GM21515 (cell line): ENCODE measurements around the gene C1orf210.

Experiments
- ATAC-seq: cut with Tn5 transposase; IDR thresholded peaks from one replicate; pipeline ENCODE4 v1.9.1; 2021; ENCODE audit not compliant: unreplicated experiment

The C1orf210 gene

GRCh38 chr1:43312663-43313515 is 27.5 kb upstream of the C1orf210 start:
- no peak for ATAC-seq

- ATAC-seq: no peak
Observed at GRCh38 chr1:43312212-43312623, 26.8 kb upstream of the C1orf210 start.

GRCh38 chr1:43311521-43311920 is 26.1 kb upstream of the C1orf210 start:
- no peak for ATAC-seq

GRCh38 chr1:43309405-43310025 is 24.1 kb upstream of the C1orf210 start:
- ATAC-seq: no peak

GRCh38 chr1:43308635-43309404 is 23.4 kb upstream of the C1orf210 start:
- ATAC-seq: no peak

- no peak for ATAC-seq
Observed at GRCh38 chr1:43307458-43308158, 22.2 kb upstream of the C1orf210 start.

- no peak for ATAC-seq
Observed at GRCh38 chr1:43306688-43307457, 21.5 kb upstream of the C1orf210 start.

GRCh38 chr1:43305926-43306687 is 20.7 kb upstream of the C1orf210 start:
- no peak for ATAC-seq

GRCh38 chr1:43305461-43305860 is 20.1 kb upstream of the C1orf210 start:
- no peak for ATAC-seq

GRCh38 chr1:43304771-43305300 is 19.5 kb upstream of the C1orf210 start:
- ATAC-seq: no peak

GRCh38 chr1:43304314-43304681 is 18.9 kb upstream of the C1orf210 start:
- ATAC-seq: no peak

GRCh38 chr1:43303471-43304313 is 18.3 kb upstream of the C1orf210 start:
- ATAC-seq: no peak

- ATAC-seq: no peak
Observed at GRCh38 chr1:43302721-43303470, 17.5 kb upstream of the C1orf210 start.

- ATAC-seq: no peak
Observed at GRCh38 chr1:43302201-43302600, 16.8 kb upstream of the C1orf210 start.

- ATAC-seq: no peak
Observed at GRCh38 chr1:43300378-43301094, 15.2 kb upstream of the C1orf210 start, which contains the start of gene TIE1. TIE1 (plus strand) TSS chr1:43300982; CDS start chr1:43301072, 90 bp downstream.

GRCh38 chr1:43299101-43299500 is 13.7 kb upstream of the C1orf210 start:
- no peak for ATAC-seq

GRCh38 chr1:43298055-43298454 is 12.7 kb upstream of the C1orf210 start:
- ATAC-seq: no peak
